BLaER1 (cell line): Measurements from ENCODE around the gene SHTN1.
A peak's percentile ranks its signal among the peaks of the same experiment; 100 is the strongest.

Experiments
- H3K27ac ChIP-seq: shearing (Covaris generic); formaldehyde crosslinking; 2 replicates; pipeline ENCODE4 v1.8.1; 2022
- H3K27me3 ChIP-seq: shearing (Covaris generic); formaldehyde crosslinking; 2 replicates; pipeline ENCODE4 v1.8.1; 2022
- H3K36me3 ChIP-seq: shearing (Covaris generic); formaldehyde crosslinking; 2 replicates; pipeline ENCODE4 v1.8.1; 2022
- H3K4me1 ChIP-seq: shearing (Covaris generic); formaldehyde crosslinking; 2 replicates; pipeline ENCODE4 v1.8.1; 2022
- H3K4me2 ChIP-seq: shearing (Covaris generic); formaldehyde crosslinking; 2 replicates; pipeline ENCODE4 v1.8.1; 2022
- H3K4me3 ChIP-seq: shearing (Covaris generic); formaldehyde crosslinking; 2 replicates; pipeline ENCODE4 v1.8.1; 2022
- H3K9ac ChIP-seq: shearing (Covaris generic); formaldehyde crosslinking; 2 replicates; pipeline ENCODE4 v1.8.1; 2022
- H3K9me3 ChIP-seq: shearing (Covaris generic); formaldehyde crosslinking; 2 replicates; pipeline ENCODE4 v1.8.1; 2022
- H4K20me1 ChIP-seq: shearing (Covaris generic); formaldehyde crosslinking; 2 replicates; pipeline ENCODE4 v1.8.1; 2022
- Cebpa-rat ChIP-seq: shearing (Covaris generic); IDR thresholded peaks from 2 replicates; pipeline ENCODE4 v1.8.1; 2022

Gene SHTN1, protein sequence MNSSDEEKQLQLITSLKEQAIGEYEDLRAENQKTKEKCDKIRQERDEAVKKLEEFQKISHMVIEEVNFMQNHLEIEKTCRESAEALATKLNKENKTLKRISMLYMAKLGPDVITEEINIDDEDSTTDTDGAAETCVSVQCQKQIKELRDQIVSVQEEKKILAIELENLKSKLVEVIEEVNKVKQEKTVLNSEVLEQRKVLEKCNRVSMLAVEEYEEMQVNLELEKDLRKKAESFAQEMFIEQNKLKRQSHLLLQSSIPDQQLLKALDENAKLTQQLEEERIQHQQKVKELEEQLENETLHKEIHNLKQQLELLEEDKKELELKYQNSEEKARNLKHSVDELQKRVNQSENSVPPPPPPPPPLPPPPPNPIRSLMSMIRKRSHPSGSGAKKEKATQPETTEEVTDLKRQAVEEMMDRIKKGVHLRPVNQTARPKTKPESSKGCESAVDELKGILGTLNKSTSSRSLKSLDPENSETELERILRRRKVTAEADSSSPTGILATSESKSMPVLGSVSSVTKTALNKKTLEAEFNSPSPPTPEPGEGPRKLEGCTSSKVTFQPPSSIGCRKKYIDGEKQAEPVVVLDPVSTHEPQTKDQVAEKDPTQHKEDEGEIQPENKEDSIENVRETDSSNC

DNA sequence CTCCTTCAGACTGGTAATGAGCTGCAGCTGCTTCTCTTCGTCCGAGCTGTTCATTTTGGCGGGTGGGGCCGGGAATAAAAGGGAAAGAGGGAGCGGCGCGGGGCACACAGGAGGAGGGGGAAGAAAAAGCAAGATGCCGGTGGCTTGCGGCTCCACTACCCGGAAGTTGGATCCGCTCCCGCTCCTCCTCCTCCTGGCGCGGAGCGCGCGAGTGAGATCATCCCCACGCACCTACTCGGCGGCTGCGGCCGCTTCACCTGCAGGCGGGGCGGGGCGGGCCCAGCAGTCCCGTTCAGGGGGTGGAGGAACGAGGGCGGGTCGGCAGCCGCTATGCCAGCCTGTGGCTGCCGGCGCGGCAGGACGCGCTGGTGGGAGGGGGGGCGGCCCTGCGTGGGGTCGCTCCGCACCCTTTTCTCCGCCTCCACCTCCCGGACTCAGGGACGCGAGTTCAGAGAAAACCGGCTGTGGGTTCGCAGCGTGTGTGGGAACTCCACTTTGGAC, at the start of gene SHTN1:
Gene SHTN1, minus strand, starts transcription at position 162 of the 501 bp plus-strand sequence. Its CDS starts 108 bp downstream, at position 54.
- H3K4me2 ChIP-seq: peak within 1 kb of the TSS; percentile 76
- no peaks in the 10 kb centered on the region for H4K20me1 ChIP-seq
- peaks cover 13% of the 10 kb centered on the region for H3K9me3 ChIP-seq
- no peaks in the 10 kb centered on the region for H3K4me1 ChIP-seq
- H3K27ac ChIP-seq: peak within 1 kb of the TSS; percentile 64
- H3K9ac ChIP-seq: peak within 1 kb of the TSS; percentile 71
- H3K36me3 ChIP-seq: no peaks in the 10 kb centered on the region
- TF ChIP-seq Cebpa-rat: no peak
- no peaks in the 10 kb centered on the region for H3K27me3 ChIP-seq
- H3K4me3 ChIP-seq: peak within 1 kb of the TSS; percentile 77

DNA sequence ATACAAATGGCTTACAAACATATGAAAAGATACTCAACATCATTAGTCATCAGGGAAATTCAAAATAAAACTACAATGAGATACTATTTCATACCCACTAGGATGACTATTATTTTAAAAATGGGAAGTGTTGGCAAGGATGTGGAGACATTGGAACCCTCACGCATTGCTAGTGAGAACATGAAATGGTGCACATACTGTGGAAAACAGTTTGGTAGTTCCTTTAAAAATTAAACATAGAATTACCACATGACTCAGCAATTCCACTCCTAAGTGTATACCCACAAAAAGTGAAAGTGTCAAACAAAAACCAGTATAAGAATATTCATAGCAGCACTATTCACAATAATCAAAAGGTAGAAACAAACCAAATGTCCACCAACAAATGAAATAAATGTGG, 48.5 kb upstream of the SHTN1 start:
- Histone ChIP-seq H3K36me3 (no peaks in the 10 kb centered on the region), H3K4me1 (no peaks in the 10 kb centered on the region), H3K4me2 (no peak overlapping the region), H3K27me3 (no peaks in the 10 kb centered on the region; the same call in 1 of the 2 replicates), H3K27ac (no peak overlapping the region), H4K20me1 (no peaks in the 10 kb centered on the region), H3K9me3 (peaks cover 16% of the 10 kb centered on the region; the same call in 1 of the 2 replicates), H3K4me3 (no peak overlapping the region), H3K9ac (no peak overlapping the region)
- TF ChIP-seq Cebpa-rat: no peak

DNA sequence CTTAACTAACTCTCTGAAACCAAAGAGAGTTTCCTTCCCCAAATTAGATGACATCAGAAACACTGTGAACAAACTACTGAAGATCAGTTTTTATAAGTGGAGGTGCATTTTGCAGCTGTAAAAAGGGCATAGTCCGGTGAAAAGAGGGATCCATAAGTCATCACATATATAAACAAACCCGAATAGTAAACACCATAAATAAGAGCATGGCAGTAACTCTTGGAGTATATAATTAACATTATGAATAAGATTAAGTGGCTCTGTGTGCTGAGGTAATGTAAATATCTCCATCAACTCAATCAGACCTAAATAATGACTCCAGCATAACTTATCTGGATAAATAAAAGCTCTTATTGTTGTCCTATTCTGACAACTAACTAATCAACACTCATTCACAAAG, 43.0 kb upstream of the SHTN1 start:
- Histone ChIP-seq H3K9me3 (0 out of 2 replicates have a peak, but pooled peaks cover 11% of the 10 kb centered on the region), H3K27ac (no peak overlapping the region), H3K4me1 (no peaks in the 10 kb centered on the region), H3K4me2 (no peak overlapping the region), H4K20me1 (no peaks in the 10 kb centered on the region), H3K36me3 (no peaks in the 10 kb centered on the region), H3K27me3 (no peaks in the 10 kb centered on the region), H3K4me3 (no peak overlapping the region), H3K9ac (no peak overlapping the region)
- no peak for TF ChIP-seq Cebpa-rat

DNA sequence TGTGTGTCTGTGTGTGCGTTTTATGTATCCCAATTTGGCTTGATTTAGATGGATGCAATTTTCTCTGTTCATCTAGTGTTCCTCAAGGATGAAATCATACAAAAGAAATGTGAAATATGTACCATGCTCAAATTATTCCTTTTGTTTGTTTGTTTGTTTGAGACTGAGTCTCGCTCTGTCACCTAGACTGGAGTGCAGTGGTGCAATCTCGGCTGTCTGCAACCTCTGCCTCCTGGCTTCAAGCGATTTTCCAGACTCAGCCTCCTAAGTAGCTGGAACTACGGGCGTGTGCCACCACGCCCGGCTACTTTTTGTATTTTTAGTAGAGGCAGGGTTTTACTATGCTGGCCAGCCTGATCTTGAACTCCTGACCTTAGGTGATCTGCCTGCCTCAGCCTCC, 11.3 kb upstream of the SHTN1 start:
- TF ChIP-seq Cebpa-rat: no peak
- no peaks in the 10 kb centered on the region for H3K9me3 ChIP-seq
- H3K4me1 ChIP-seq: no peaks in the 10 kb centered on the region
- H3K36me3 ChIP-seq: no peaks in the 10 kb centered on the region
- no peaks in the 10 kb centered on the region for H4K20me1 ChIP-seq
- no peak overlapping the region for H3K4me3 ChIP-seq
- no peaks in the 10 kb centered on the region for H3K27me3 ChIP-seq
- H3K27ac ChIP-seq: no peak overlapping the region
- H3K4me2 ChIP-seq: no peak overlapping the region
- H3K9ac ChIP-seq: no peak overlapping the region

DNA sequence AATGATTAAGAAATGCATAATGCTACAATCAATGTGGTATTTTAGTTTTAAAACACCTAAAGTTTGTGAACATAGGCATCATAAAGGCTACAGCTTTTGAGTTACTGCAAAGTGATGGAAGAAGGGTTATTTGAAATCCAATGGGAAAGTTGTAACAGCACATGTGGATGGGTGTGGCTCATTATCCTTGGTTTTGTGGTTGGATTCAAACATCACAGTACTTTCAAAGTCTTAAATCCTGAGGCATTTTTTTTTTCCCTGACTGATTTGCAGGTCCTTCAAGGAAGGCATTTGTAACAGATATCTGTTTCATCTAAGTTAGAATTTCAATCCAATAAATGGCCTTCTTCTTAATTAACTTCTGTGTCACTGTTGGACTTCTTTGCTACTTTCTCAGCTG, 9.8 kb upstream of the SHTN1 start:
- Histone ChIP-seq H3K27ac (no peak overlapping the region), H3K4me2 (no peak overlapping the region), H3K36me3 (no peaks in the 10 kb centered on the region), H3K27me3 (no peaks in the 10 kb centered on the region), H3K4me3 (no peak overlapping the region), H3K4me1 (no peaks in the 10 kb centered on the region), H3K9me3 (no peaks in the 10 kb centered on the region), H4K20me1 (no peaks in the 10 kb centered on the region), H3K9ac (no peak overlapping the region)
- TF ChIP-seq Cebpa-rat: no peak

DNA sequence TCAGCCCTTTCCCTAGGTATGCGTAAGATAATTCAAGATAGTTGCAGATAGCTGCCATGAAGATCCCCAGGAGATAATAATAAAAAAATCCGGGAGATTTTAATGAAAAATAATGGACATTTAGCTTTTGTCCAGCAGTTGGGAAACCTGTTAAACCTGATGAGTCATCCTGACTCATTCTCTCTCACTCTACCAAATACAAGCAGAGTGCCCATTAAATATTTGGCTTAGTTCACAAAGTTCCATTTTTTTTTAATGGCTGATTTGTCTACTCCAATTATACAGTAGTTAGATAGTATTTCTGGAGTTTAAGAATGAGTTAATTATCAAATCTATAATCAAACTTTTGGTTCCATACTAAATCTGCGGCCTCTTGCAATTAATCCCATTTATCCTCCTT, 2.1 kb upstream of the SHTN1 start:
- Histone ChIP-seq H4K20me1 (no peaks in the 10 kb centered on the region), H3K27ac (no peak overlapping the region), H3K4me3 (no peak overlapping the region), H3K27me3 (no peaks in the 10 kb centered on the region), H3K9me3 (peaks cover 13% of the 10 kb centered on the region), H3K4me2 (no peak overlapping the region), H3K36me3 (no peaks in the 10 kb centered on the region), H3K9ac (no peak overlapping the region), H3K4me1 (no peaks in the 10 kb centered on the region)
- no peak for TF ChIP-seq Cebpa-rat

DNA sequence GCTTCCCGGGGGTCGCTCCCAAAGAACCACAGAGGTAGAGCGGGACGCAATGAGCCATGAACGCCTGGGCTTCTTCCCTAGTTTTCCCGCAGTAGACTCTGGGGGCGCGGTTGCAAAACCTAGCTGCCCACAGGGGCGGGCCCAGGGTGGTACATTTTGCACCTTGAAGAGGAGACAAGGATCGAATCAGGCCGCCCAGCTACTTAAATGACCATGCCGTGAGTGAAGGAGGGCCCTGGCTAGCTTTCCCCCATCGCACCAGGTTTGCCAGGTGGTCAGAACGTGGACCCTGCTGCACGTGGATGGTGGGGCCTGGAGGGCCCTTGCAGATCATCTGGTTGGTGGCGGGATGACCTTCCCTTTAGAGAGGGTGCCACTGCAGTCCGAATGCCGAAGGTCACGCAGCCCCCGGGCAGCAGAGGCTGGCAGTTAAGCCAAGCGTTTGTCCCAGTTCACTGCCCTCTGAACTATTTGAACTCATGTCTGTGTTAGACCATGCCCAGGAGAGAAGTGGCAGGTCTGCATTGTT, 604 bp upstream of the SHTN1 start:
- Histone ChIP-seq H3K9ac (peak overlapping the region; percentile 71; the same call in 1 of the 2 replicates), H3K4me1 (no peaks in the 10 kb centered on the region), H3K27ac (no peak overlapping the region), H3K4me2 (peak overlapping the region; percentile 76), H4K20me1 (no peaks in the 10 kb centered on the region), H3K27me3 (no peaks in the 10 kb centered on the region), H3K9me3 (peaks cover 13% of the 10 kb centered on the region), H3K36me3 (no peaks in the 10 kb centered on the region), H3K4me3 (peak overlapping the region; percentile 77)
- TF ChIP-seq Cebpa-rat: no peak

DNA sequence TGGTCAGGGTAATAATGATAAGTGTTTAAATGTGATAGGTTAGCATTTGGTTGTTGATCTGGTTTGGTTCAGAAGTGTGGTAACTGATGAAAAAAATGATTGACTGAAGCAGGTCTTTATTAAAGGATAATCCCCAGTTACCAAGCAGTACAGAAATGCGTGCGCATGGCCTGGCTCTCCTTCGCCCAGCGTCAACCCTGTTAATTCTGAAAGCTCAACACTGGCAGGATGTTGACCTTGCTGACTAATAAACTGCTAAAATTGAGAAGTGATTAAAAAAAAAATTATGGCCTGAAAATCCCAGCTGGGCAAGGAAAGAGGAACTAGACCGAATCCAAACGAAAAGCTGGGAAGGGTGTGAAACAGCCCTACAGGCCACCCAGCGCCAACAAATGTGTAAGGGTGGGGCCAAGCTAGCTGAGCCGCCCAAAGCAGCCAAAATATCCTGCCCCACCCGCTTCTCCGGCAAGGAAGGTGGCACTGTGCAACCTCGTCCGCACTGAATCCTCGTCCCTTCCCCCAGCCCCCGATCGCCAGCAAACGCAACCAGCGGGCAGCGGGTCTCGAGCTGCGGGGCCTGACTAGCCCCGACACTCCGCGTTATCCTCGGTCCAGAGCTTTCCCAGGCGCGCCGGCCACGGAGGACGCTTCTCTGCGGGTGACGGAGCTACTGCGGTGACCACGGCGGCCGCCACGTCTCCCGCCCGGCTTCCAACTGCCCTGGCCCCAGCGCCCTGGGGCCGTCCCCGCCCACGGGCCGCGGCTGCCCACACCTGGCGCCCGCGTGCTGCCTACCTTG, 561 bp downstream of the SHTN1 start:
- no peaks in the 10 kb centered on the region for H3K36me3 ChIP-seq
- H4K20me1 ChIP-seq: no peaks in the 10 kb centered on the region
- peaks cover 13% of the 10 kb centered on the region for H3K9me3 ChIP-seq
- H3K27me3 ChIP-seq: no peaks in the 10 kb centered on the region
- H3K4me3 ChIP-seq: peak overlapping the region; percentile 77
- peak overlapping the region; percentile 71 for H3K9ac ChIP-seq
- H3K27ac ChIP-seq: peak overlapping the region; percentile 64
- no peak for TF ChIP-seq Cebpa-rat
- no peaks in the 10 kb centered on the region for H3K4me1 ChIP-seq
- H3K4me2 ChIP-seq: peak overlapping the region; percentile 76

DNA sequence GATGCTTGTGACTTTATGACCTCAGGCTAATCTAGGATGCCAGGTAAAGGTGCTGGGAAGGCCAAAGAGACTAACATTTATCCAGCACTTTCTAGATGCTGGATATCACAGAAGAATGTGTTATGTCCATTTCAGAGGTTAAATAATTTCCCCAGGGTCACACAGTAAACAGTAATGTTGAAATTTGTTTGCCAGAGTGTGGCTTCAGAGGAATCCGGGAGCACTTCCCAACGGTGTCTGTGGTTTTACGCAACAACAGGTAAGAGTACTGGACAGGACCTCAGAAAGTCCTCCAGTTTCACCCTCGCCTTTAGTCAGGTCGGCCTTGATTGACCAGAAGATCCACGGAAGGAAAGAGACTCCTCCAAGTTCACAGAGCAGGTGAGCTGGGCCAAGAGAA, 1.7 kb downstream of the SHTN1 start:
- H3K4me3 ChIP-seq: no peak overlapping the region
- H3K36me3 ChIP-seq: no peaks in the 10 kb centered on the region

More for the DNA sequence above, 1.7 kb downstream of the SHTN1 start:
- Histone ChIP-seq H3K9me3 (peaks cover 13% of the 10 kb centered on the region), H3K9ac (no peak overlapping the region), H3K27ac (no peak overlapping the region), H4K20me1 (no peaks in the 10 kb centered on the region), H3K27me3 (no peaks in the 10 kb centered on the region), H3K4me2 (no peak overlapping the region), H3K4me1 (no peaks in the 10 kb centered on the region)
- no peak for TF ChIP-seq Cebpa-rat
